HCT116 (cell line): ENCODE measurements around the gene MEIS1.

Source experiments
- EZH2 ChIP-seq: fragments of 200-600 bp; sonication (generic); IDR thresholded peaks from 2 replicates; pipeline ENCODE4 v1.6.1; 2017; ENCODE audit warnings: antibody characterized with exemption, mixed run types
- POLR2A ChIP-seq: IDR thresholded peaks from 2 replicates; pipeline ENCODE4 v1.7.0; 2011; ENCODE audit warnings: borderline replicate concordance; ENCODE audit not compliant: insufficient read depth, insufficient read length; ENCODE audit errors: extremely low read depth

DNA sequence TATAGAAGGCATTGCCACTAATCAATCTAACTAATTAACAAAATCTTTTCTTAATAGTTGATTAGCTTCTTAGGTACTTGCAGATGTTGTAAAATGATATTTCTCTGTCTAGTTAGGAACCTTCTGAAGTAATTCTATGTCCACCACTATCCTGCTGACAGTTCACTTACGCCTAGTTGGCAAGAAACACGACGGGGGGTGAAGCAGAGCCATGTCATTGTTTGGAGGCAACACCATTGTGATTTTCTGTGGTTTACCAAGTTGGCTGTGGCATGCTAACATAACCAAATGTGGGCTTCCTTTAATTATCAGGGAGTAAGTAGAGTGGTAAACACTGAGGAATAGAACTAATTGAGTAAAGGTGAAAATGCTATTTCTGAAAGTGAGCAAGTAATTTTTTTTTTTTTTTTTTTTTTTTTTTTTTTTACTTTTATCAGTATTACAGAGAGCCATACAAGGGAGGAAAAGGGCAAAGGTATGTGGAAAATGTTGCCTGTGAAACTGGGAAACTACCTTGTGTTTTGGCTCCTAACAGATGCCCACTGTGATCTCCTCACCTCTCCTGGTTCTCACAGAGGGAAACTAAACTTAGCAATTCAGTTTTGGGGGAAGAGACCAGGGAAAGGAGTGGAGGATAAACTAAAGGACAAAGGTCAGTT, 126.8 kb downstream of the MEIS1 start:
- TF ChIP-seq EZH2 (no peak), POLR2A (no peak)
